SH-SY5Y (cell line): ENCODE measurements around the gene RAMP3.

ENCODE experiments used
- GATA2 ChIP-seq: IDR thresholded peaks from 2 replicates; pipeline ENCODE4 v1.6.1; 2011; ENCODE audit warnings: mild to moderate bottlenecking, low read depth, low read length
- GATA3 ChIP-seq: IDR thresholded peaks from 2 replicates; pipeline ENCODE4 v1.6.1; 2011; ENCODE audit warnings: low read depth, mild to moderate bottlenecking, low read length, moderate library complexity

DNA sequence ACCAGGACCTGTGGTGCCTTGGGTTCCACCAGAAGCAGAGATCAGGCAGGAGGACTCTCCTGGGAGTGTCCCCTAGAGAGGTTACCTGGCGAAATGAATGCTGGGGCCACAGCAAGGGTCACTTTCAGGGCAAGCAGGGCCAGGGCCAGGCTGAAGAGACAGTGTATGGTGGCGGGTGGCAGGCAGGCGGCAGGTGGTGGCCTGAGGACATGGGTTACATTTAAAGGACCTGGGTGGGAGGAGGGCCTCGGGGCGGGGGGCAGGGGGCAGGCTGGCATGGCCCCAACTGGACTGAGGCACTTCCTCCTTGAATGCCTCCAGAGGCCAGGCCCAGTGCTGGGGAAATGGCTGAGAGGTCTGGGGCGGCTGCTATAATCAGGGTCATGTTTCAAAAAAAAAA lies 31.4 kb upstream of the RAMP3 start:
- TF ChIP-seq GATA2 (no peak), GATA3 (no peak)
